Right lobe of liver (tissue), 6 donors: ENCODE results near the gene SLC39A3. TPM values are rescaled to one million over a fixed set of nuclear protein-coding genes. Genes with fewer than 3 reads are reported as not detected.

ENCODE experiments used
- ATAC-seq, 4 donors: fragments of 200-7000 bp; cut with Tn5 transposase; one replicate each; pipeline ENCODE4 v1.9.1; 2020; ENCODE audit warnings: mild to moderate bottlenecking in 4 of 4, moderate library complexity in 4 of 4
- DNase-seq, 3 donors: peaks; one replicate each; pipeline ENCODE4 v3.0.0-alpha.2; 2020
- H3K27ac ChIP-seq, 3 donors: fragments of 200-600 bp; one replicate each; pipeline ENCODE4 v1.8.0; 2022
- H3K27me3 ChIP-seq, 2 donors: fragments of 200-600 bp; one replicate each; pipeline ENCODE4 v1.8.0; 2022
- H3K36me3 ChIP-seq, 4 donors: fragments of 200-600 bp; sonication (generic) in 1 of 4; one replicate each; pipeline versions ENCODE4 v1.5.1 to v1.8.0; 2017 to 2022; ENCODE audit warnings: control low read depth in 1 of 4
- H3K4me1 ChIP-seq, 4 donors: fragments of 200-600 bp; sonication (generic) in 1 of 4; one replicate each; pipeline versions ENCODE4 v1.5.1 to v1.8.0; 2017 to 2022; ENCODE audit warnings: control low read depth in 1 of 4
- H3K4me3 ChIP-seq, 3 donors: fragments of 200-600 bp; one replicate each; pipeline ENCODE4 v1.8.0; 2022
- H3K9me3 ChIP-seq, 4 donors: fragments of 200-600 bp; sonication (generic) in 1 of 4; one replicate each; pipeline versions ENCODE4 v1.5.1 to v1.8.0; 2017 to 2022; ENCODE audit warnings: control low read depth in 1 of 4
- CTCF ChIP-seq, 4 donors: fragments of 200-600 bp in 3 of 4; fragments of 450-650 bp in 1 of 4; IDR thresholded peaks; one replicate each; pipeline versions ENCODE4 v1.5.1 to v1.8.0; 2016 to 2022; ENCODE audit warnings: antibody characterized with exemption in 4 of 4, mild to moderate bottlenecking in 2 of 4
- POLR2A ChIP-seq: fragments of 450-650 bp; IDR thresholded peaks from one replicate; pipeline ENCODE4 v1.6.1; 2017; ENCODE audit warnings: antibody characterized with exemption, mild to moderate bottlenecking
- WGBS: methylation state at CpG from one replicate; pipeline ENCODE4 v1.1.6; 2018; ENCODE audit warnings: low coverage, low lambda C conversion rate; ENCODE audit not compliant: insufficient coverage; ENCODE audit errors: missing lambda C conversion rate; 5-methylcytosine and 5-hydroxymethylcytosine counted together
- intact Hi-C, 2 donors: fragments of 100-400 bp; cut with DNase I; formaldehyde crosslinking; loops; one replicate each; pipeline versions ENCODE4 v1.11.2 to v1.14.1; 2022
- total RNA-seq, 6 experiments: library from RNA; depleted of rRNA in 2 of 6; stranded (reverse); fragments of >200 nt in 2 of 6; fragmentation: NEBNext Ultra II Directional in 3 of 6; extraction: Animal tissue kit (Norgen Biotek cat#: 25700) in 3 of 6; gene quantifications; one replicate each; pipeline versions ENCODE4 v1.1.0 to v1.2.4, GENCODE V29; 2016 to 2023
- donor health status: DM: no; HTN: yes; CAD: no.
- donor health status: DM: no; HTN: no; CAD: no.
- donor health status: DM: no; HTN: no; CAD: no.
- donor health status: DM: no; HTN: yes; CAD: no.
- donor health status: DM: no; HTN: yes; CAD: no.

SLC39A3 gene
- total RNA-seq, 6 experiments from 2014 or later: 13.5 to 29.5 (median 19.6) TPM

DNA sequence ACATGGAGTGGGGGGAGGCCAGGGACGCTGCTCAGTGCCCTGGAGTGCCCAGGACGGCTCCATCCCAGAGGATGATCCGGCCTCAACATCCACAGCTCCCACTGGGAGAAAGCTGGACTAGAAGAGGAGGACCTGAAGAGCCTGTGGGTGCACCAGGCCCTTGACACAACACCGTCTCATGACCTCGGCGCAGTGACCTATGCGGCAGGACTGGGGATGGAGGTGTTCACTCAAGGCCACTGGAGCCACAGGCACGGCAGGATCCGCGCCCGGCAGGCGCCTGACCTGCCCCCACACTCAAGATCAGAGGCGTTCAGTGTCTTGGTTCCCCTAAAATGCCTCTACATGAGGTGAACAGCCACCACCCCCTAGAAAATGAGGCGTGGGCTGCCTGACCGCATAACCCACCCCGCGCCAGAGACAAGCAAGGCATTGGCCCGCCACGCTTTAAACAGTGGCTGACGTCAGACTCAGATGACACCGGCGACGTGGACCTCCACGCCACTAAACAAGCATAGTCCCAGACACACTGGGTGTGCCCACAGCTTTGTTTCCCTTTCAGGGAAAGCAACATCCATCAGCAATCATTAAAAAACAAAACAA, 35.2 kb upstream of the SLC39A3 start:
- Histone ChIP-seq H3K27ac (peak overlapping the region; percentile 85 to 95 (median 94)), H3K9me3 (no peaks in the 10 kb centered on the region), H3K4me1 (peaks cover 0 to 21% (median 8%) of the 10 kb centered on the region in 4 donors), H3K27me3 (no peaks in the 10 kb centered on the region), H3K36me3 (no peaks in the 10 kb centered on the region), H3K4me3 (peak overlapping the region; percentile 14 to 36 (median 33))
- intact Hi-C loops: no loop called here
- peak; percentile 3 to 17 (median 9) for ATAC-seq
- no peak for TF ChIP-seq POLR2A
- no peak for TF ChIP-seq CTCF (IDR thresholded peaks at IDR 0.05)
- no peak for DNase-seq
- 30% methylated on average over 5 of the region's 24 CpGs for WGBS

GRCh38 chr19:2774083-2774679, 34.4 kb upstream of the SLC39A3 start:
- intact Hi-C loops: no loop called here
- TF ChIP-seq CTCF (IDR thresholded peaks at IDR 0.05): no peak
- TF ChIP-seq POLR2A: no peak
- Histone ChIP-seq H3K4me1 (peaks cover 0 to 21% (median 8%) of the 10 kb centered on the region in 4 donors), H3K27me3 (no peaks in the 10 kb centered on the region), H3K27ac (no peak overlapping the region), H3K9me3 (no peaks in the 10 kb centered on the region), H3K36me3 (no peaks in the 10 kb centered on the region), H3K4me3 (no peak overlapping the region)
- DNase-seq (no peak), ATAC-seq (no peak)
- 94% methylated on average over 19 of the region's 32 CpGs for WGBS

DNA sequence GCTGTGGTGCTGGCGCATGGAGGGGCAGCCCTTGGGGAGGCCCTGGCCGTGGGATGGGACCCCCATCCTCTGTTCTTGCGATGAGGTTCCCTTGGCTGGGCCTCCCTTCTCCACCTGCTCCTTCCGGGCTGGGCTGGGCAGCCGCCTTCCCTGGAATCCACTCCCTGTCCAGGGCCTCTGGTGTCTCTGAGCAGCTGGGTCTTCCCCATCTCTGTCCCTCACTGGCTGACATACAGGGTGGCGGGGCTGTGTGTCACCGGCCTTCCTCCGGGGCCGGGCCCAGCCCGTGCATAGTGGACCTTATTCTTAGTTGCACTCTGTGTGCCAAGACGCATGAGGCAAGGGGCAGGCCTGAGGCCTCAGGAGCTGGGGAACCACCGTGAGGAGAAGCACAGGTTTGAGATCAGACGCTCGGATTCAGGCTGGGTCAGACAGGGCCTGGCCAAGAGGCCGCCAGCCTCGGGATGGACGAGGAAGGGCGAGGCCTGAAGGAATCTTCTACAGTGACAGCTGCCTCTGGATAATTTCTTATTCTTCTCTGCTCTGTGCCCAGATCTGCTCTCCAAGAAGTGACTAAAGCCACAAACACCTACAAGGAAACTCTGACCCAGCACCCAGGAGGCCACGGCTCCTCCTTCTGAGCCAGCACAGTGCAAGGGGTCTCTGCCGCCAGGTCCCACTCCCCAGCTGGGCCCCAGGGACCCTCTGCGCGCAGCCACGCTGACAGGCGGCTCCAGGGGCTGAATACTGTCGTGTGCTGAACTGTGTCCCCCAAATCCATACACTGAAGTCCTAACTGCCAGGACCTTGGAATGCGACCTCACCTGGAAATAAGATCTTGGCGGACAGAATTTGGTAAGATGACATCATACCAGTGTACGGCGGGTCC, 32.2 kb upstream of the SLC39A3 start:
- Histone ChIP-seq H3K36me3 (peaks cover 0 to 7% (median 0%) of the 10 kb centered on the region in 4 donors), H3K4me1 (peaks cover 0 to 21% (median 8%) of the 10 kb centered on the region in 4 donors), H3K9me3 (no peaks in the 10 kb centered on the region), H3K27me3 (no peaks in the 10 kb centered on the region), H3K27ac (no peak overlapping the region), H3K4me3 (no peak overlapping the region)
- no peak for TF ChIP-seq CTCF (IDR thresholded peaks at IDR 0.05)
- no peak for TF ChIP-seq POLR2A
- intact Hi-C loops: no loop called here
- ATAC-seq (no peak), DNase-seq (no peak)
- 80% methylated on average over 8 of the region's 29 CpGs for WGBS

GRCh38 chr19:2770055-2771013, 30.5 kb upstream of the SLC39A3 start:
- no peak overlapping the region for H3K27ac ChIP-seq
- WGBS: 73% methylated on average over 22 of the region's 40 CpGs
- TF ChIP-seq CTCF (IDR thresholded peaks at IDR 0.05) (no peak), POLR2A (no peak)
- intact Hi-C loops: no loop called here
- peak in 3 of 4 donors; percentile 30 to 65 (median 51) for ATAC-seq
- no peaks in the 10 kb centered on the region for H3K9me3 ChIP-seq
- no peaks in the 10 kb centered on the region for H3K27me3 ChIP-seq
- DNase-seq: no peak
- H3K36me3 ChIP-seq: peaks cover 0 to 18% (median 4%) of the 10 kb centered on the region in 4 donors
- peaks cover 0 to 13% (median 5%) of the 10 kb centered on the region in 4 donors for H3K4me1 ChIP-seq
- H3K4me3 ChIP-seq: no peak overlapping the region
